Globus pallidus (tissue), 1 donor: ENCODE results near the gene TMEM39B.
"Not testable (repeated sequence)": the region's sequence is repeated elsewhere in the genome, so short reads cannot be mapped to it uniquely, and the experiment has no call there.

Experiments
- DNase-seq: peaks from one replicate; pipeline ENCODE4 v3.0.0-alpha.2; 2015; ENCODE audit warnings: low spot score

TMEM39B gene

DNA sequence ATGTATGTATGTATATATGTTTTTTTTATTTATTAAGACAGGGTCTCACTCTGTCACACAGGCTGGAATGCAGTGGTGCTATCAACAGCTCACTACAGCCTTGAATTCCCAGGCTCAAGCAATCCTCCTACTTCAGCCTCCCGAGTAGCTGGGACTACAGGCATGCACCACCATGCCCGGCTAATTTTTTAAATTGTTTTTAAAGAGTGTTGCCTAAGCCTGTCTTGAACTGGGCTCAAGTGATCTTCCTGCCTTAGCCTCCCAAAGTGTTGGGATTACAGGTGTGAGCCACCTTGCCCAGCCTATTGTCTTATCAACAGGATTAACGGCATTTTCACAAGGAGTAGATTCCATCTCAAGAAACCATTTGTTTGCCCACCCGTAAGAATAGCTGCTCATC, 40.7 kb downstream of the TMEM39B start:
- not testable (repeated sequence) for DNase-seq

DNA sequence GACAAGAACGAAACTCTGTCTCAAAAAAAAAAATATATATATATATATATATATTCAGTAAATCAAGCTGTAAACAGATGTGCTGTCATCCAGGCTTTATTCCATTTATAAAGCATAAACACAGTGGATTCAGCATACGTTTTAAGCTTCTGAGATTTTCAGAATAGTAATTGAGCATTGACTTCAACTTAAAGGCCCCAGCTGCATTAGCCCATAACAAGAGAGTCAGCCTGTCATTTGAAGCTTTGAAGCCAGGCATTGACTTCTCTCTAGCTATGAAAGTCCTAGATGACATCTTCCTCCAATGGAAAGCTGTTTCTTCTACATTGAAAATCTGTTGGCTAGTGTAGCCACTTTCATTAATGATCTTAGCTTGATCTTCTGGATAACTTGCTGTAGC, 41.7 kb downstream of the TMEM39B start:
- no peak for DNase-seq

DNA sequence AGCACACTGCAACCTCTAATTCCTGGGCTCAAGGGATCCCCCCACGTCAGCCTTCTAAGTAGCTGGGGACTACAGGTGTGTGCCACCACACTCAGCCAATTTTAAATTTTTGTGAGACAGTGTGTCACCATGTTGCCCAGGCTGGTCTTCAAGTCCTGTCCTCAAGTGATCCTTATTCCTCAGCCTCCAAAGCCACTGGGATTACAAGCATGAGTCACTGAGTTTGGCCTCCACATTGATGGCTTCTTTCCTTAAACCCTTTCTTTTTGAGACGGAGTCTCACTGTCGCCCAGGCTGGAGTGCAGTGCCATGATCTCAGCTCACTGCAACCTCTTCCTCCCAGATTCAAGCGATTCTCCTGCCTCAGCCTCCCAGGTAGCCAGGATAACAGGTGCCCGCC, 42.8 kb downstream of the TMEM39B start:
- no peak for DNase-seq

DNA sequence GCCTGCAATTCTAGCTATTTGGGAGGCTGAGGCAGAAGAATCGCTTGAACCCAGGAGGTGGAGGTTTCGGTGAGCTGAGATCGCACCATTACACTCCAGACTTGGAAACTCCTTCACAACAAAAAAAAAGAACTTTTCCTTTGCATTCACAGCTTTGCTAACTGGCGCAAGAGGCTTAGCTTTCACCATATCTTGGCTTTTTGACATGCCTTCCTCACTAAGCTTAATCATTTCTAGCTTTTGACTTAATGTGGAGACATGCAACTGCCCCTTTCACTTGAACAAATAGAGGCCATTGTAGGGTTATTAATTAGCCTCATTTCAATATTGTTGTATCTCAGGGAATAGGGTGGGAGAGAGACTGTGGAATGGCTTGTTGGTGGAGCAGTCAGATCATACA, 43.8 kb downstream of the TMEM39B start:
- DNase-seq: no peak

DNA sequence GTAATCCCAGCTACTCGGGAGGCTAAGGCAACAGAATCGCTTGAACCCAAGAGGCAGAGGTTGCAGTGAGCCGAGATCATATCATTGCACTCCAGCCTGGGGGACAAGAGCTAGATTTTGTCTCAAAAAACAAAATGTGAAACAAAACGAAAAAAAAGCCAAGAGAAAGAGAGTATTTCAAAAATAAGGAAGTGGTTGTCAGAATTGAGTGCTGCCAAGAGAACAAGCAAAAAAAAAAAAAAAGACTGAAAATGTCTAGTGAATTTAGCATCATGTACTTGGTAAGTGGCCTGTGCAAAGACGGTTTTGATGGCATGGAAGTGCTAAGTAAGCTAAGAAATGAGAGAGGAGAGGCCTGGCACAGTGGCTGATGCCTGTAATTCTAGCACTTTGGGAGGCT, 49.4 kb downstream of the TMEM39B start:
- DNase-seq: no peak

DNA sequence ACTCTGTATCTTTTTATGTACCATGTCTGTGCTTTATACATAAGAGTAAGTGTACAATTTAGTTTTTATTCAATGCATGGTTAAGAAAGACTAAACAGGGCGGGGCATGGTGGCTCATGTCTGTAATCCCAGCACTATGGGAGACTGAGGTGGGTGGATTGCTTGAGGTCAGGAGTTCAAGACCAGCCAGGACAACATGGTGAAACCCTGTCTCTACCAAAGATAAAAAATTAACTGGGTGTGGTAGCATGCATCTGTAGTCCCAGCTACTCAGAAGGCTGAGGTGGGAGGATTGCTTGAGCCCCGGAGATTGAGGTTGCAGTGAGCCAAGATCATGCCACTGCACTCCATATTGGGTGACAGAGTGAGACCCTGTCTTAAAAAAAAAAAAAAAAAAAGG, 50.6 kb downstream of the TMEM39B start:
- DNase-seq: not testable (repeated sequence)

DNA sequence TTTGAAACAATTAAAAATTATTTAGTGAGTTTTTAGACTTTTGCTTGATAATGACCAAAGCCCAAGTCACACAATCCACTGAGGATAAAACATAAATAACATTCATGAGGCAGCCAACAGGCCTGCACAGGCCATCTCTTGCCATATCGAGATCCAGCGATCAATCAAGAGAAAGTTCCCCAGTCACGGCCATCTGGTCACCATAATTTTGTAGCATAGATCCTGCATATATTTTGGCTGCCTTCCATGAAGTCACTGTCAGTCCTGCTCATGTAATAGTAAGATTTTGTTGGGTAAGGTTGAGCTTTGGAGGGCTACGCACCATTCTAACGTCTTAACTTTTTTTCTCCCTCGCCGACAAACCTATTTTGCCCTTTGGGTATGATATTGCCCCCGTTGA, 52.6 kb downstream of the TMEM39B start:
- no peak for DNase-seq

DNA sequence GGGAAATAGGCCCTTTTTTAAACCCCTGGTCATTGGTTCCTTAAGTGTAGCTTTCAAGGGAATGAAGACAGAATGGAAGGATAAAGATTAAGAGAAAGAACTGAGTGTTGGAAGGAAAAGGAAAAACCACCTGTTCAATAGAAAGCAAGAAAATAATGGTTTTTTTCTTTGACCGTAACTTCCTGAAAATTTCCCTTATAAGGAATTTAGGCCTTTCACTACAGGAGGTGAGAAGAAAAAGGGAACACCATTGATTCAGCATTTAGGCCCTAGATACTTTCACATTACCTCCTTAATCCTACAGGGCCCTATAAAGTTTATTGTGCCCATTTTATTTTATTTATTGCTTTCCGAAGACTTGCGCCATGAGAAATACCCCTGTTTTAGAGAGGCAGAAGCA, 54.0 kb downstream of the TMEM39B start:
- DNase-seq: no peak

DNA sequence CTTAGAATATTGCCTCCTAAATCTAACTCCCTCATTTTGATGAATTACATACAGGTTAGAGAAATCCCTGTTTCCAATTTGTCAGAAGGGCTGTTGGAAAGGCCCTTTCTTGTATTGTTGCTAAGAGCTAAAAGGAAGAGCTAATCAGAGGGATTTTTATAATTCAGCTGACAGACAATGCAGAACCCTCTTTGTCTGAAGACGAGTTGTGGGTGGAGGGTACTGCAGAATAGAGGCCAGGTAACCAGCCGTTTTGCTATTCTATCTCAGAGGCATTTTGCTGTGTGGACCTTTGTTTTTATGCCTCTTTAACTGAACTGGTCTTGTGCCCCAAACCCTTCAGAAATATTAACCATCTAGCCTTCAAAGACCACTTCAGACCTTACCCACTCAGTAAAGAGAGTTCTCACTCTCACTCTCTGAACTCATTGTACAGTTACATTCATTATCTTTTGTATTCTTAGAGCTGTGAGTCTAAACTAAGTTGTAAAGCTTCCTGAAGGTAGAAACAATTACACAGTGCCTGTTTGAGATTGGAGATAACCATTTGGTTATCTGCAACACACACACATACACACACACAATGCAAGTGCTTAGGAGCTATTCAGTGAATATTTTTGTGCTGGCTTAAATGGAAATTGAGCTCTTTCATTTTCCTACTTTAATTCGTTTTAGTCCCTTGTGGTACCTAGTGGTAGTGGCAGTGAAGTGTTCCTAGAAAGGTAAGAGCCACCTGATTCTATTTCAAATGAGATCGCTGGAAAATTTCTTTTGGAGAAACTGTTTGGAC, 54.9 kb downstream of the TMEM39B start:
- no peak for DNase-seq

DNA sequence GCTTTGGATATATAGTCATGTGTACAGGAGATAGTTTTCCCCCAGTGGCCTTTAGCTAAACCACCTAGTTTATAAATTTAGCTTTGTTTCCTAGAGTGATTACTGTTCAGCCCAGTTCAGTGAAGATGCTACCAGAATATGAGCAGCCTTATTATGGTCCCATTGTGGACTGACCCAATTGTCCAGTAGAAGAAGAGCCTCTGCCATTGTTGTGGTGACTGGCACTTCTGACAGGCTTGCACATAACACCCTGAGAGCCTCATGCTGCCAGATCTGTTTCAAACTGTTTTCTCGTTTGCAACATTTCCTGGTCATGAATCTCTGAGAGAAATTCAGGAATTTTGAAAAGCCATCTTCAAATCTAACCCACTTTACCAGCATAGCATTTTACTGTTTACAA, 55.7 kb downstream of the TMEM39B start:
- DNase-seq: peak; percentile 75

DNA sequence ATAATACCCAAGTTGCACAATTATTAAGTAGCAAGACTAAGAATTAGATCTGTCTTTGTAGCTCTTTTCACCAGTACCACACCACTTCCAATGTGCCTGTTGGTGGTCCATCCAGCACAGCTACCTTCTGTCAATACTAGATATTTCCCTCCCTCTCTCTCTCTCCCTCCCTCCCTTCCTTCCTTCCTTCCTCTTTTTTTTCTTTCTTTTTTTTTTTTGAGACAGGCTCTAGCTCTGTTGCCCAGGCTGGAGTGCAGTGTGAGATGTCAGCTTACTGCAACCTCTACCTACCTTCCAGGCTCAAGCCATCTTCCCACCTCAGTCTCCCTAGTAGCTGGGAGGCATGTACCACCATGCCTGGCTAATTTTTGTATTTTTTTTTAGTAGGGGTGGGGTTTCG, 56.2 kb downstream of the TMEM39B start:
- no peak for DNase-seq

DNA sequence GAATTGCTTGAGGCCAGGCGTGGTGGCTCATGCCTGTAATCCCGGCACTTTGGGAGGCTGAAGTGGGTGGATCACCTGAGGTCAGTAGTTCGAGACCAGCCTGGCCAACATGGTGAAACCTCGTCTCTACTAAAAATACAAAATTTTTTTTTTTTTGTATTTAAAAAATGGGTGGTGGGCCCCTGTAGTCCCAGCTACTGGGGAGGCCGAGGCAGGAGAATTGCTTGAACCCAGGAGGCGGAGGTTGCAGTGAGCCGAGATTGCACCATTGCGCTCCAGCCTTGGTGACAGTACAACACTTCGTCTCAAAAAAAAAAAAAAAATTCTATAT, 61.2 kb downstream of the TMEM39B start:
- DNase-seq: not testable (repeated sequence)

DNA sequence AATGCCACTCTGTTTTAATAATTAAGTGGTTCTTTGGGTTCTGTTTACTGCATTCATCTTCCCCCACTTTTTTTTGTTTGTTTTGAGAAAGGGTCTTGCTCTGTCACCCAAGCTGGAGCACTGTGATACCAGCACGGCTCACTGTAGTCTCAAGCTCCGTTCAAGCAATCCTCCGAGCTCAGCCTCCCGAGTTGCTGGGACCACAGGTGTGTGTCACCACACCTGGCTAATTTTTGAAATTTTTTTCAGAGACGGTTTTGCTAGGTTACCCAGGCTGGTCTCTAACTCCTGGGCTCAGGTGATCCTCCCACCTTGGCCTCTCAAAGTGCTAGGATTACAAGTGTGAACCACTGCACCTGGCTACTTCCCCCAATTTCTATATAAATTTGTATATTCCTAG, 64.4 kb downstream of the TMEM39B start:
- DNase-seq: no peak

DNA sequence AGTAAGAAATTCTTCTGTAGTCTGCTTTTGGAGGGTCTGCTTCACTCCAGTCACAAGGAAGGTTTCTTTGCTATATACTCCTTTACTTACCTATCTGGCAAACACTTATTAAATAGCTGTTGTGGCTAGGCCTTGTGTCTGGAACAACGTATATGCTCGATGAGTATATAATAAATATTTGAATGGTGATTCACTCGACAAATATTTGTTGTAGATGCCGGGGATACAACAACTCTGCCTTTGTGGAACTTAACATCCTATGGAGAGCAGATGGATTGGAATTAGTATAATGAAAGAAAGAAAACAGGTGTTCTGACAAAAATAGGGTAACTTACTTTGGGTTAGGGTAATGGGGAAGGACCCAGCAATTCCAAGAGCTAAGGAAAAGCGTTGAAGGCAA, 66.2 kb downstream of the TMEM39B start:
- no peak for DNase-seq

DNA sequence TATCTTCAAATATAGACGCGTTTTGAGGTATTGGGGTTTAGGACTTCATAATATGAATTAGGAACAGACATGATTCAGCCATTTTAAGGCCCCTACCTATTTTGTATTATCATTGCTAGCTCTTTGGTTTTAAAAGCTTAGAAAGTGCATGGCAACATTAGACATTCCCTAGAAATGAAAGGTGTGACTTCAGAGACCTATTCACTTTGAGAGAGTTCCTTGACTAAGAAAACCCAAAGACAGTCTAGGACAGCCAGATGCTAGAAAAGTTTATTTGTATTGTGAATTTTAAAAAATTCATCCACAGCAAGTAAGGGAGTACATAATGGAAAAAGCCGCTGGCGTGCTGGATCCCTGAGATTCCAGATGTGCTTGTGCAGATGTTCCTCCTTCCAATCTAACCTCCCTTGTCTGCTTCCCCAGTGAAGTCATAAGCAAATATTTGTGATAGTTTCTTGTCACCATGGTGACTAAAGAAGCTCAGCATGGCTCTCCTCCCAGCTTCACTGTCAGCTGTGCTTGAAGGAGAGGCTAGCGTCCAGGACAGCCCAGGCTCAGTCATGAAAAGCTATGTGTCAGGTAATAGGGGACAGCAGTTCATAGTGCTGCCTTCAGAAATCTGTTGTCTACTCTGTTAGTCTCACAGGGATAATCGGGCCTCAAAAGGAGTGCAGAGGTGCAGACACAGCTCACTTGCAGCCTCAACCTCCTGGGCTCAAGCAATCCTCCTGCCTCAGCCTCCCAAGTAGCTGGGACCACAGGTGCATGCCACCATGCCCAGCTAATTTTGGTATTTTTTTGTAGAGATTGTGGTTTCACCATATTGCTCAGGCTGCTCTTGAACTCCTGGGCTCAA, 69.9 kb downstream of the TMEM39B start:
- peak; percentile 24 for DNase-seq

DNA sequence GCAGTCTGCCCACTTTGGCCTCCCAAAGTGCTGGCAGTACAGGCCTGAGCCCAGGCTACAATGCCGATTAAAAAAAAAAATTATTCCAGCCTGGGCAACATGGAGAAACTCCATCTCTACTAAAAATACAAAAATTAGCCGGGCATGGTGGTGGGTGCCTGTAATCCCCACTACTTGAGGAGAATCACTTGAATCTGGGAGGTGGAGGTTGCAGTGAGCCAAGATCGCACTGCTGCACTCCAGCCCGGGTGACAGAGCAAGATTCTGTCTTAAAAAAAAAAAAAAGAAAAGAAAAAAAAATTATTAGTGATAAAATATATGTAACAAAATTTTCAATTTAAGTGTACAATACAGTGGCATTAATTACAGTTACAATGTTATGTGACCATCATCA, 70.6 kb downstream of the TMEM39B start:
- not testable (repeated sequence) for DNase-seq

DNA sequence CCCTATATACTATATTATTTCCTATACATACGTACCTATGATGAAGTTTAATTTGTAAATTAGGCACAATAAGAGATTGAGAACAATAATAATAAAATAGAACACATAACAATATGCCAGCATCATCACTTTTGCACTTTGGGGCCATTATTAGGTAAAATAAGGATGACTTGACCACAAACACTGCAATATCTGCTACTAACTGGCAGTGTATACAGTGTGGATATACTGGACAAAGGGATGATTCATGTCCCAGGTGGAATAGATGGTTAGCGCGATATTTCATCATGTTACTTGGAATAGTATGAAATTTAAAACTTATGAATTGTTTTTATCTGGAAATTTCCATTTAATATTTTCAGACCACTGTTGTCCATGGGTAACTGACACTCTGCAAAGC, 71.3 kb downstream of the TMEM39B start:
- DNase-seq: no peak

DNA sequence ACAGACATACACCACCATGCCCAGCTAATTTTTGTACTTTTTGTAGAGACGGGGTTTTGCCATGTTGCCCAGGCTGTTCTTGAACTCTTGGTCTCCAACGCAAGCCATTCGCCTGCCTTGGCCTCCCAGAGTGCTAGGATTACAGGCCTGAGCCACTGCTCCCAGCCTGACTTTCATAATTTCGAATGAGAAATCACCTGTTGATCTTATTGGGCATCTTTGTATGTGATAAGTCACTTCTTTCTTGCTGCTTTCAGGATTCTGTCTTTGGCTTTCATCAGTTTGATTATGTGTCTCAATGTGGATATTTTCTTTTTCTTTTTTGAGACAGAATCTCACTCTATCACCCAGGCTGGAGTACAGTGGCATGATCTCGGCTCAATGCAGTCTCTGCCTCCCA, 75.1 kb downstream of the TMEM39B start:
- not testable (repeated sequence) for DNase-seq

DNA sequence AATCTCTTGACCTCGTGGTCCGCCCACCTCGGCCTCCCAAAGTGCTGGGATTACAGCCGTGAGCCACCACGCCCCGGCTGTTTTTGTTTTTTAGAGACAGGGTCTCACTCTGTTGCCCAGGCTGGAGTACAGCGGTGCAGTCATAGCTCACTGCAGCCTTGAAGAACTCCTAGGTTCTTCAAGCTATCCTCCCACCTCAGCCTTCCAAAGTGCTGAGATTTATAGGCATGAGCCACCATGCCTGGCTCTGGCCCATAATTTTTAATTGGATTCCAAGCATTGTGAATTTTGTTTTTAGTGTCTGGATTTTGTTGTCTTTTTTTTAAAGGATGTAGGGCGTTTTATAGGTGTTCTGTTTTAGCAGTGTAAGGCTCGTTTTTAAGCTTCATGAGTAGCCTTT, 78.1 kb downstream of the TMEM39B start:
- DNase-seq: no peak

DNA sequence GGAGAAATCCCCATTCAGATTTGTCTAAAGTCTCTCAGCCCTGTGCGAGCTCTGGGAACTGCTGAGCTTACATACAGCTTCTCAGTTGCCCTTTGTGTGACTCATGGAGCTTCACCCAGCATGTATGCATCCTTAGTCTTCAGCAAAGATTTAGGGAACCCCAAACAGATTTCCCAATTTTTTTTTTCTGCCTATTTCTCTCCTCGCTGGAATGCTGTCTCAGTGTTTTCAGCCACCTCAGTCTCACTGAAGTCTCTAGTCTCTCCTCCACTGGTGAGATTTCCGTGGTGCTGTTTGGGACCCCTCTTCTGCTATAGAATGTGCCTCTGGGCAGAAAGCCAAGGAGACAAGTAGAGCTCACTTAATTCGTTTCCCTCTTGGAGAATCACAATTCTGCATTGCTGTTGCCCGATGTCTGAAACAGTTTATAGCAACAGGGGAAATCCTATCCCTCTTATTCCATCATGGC, 78.6 kb downstream of the TMEM39B start:
- no peak for DNase-seq
